PC-9 (cell line): ENCODE results near the gene IMP3. TPM values are rescaled to one million over a fixed set of nuclear protein-coding genes. Genes with fewer than 3 reads are reported as not detected.

Experiments
- BruUV-seq: library from RNA; stranded (reverse); fragments of 400-500 nt; replicated peaks from 2 replicates; lab custom pipeline; 2021; lab: Mats Ljungman, UMichigan
- CTCF ChIA-PET: fragments of 300-600 bp; sonication (Branson Sonifier 250); formaldehyde crosslinking; loops from one replicate; lab custom pipeline; 2022; ENCODE audit warnings: antibody characterized with exemption; lab: Charles Lee
- POLR2A ChIA-PET: fragments of 300-600 bp; sonication (Branson Sonifier 250); formaldehyde crosslinking; loops from one replicate; lab custom pipeline; 2022; ENCODE audit warnings: antibody characterized with exemption; ENCODE audit not compliant: unreplicated experiment; lab: Charles Lee
- DNase-seq, 2 experiments: peaks; one replicate each; pipeline versions ENCODE4 v3.0.0 to v3.0.0-alpha.2; 2015 to 2022; ENCODE audit warnings: mixed read lengths in 1 of 2
- H2AFZ ChIP-seq: fragments of 200-600 bp; sonication (generic); 2 replicates; pipeline ENCODE4 v1.8.1; 2017; ENCODE audit warnings: antibody characterized with exemption
- H3F3A ChIP-seq: fragments of 200-600 bp; sonication (generic); 2 replicates; pipeline ENCODE4 v1.8.1; 2017; ENCODE audit warnings: antibody characterized with exemption, mild to moderate bottlenecking, low read depth; ENCODE audit not compliant: insufficient read depth
- H3K27ac ChIP-seq: fragments of 200-600 bp; sonication (generic); 2 replicates; pipeline ENCODE4 v1.6.1; 2016; ENCODE audit warnings: mixed run types
- H3K27me3 ChIP-seq: fragments of 200-600 bp; sonication (generic); 2 replicates; pipeline ENCODE4 v1.6.1; 2016; ENCODE audit warnings: low read depth, mixed run types; ENCODE audit not compliant: insufficient read depth
- H3K36me3 ChIP-seq: fragments of 200-600 bp; sonication (generic); 2 replicates; pipeline ENCODE4 v1.6.1; 2016; ENCODE audit warnings: low read depth, mixed run types
- H3K4me1 ChIP-seq: fragments of 200-600 bp; sonication (generic); replicated peaks from 2 replicates; pipeline ENCODE4 v1.6.1; 2016; ENCODE audit warnings: mixed run types; ENCODE audit not compliant: insufficient read depth
- H3K4me2 ChIP-seq: fragments of 200-600 bp; sonication (generic); 2 replicates; pipeline ENCODE4 v1.6.1; 2017; ENCODE audit warnings: mixed run types
- H3K4me3 ChIP-seq: fragments of 200-600 bp; sonication (generic); 2 replicates; pipeline ENCODE4 v1.6.1; 2016; ENCODE audit warnings: mixed run types
- H3K79me2 ChIP-seq: fragments of 200-600 bp; sonication (generic); 2 replicates; pipeline ENCODE4 v1.6.1; 2017; ENCODE audit warnings: low read depth, mixed run types
- H3K9me2 ChIP-seq: fragments of 200-600 bp; sonication (generic); 2 replicates; pipeline ENCODE4 v1.8.1; 2017; ENCODE audit warnings: mild to moderate bottlenecking; ENCODE audit not compliant: insufficient read depth
- H3K9me3 ChIP-seq: fragments of 200-600 bp; sonication (generic); 2 replicates; pipeline ENCODE4 v1.8.1; 2016; ENCODE audit warnings: low read depth; ENCODE audit not compliant: insufficient read depth
- H4K20me1 ChIP-seq: fragments of 200-600 bp; sonication (generic); 2 replicates; pipeline ENCODE4 v1.8.1; 2017; ENCODE audit not compliant: insufficient read depth
- EZH2 ChIP-seq: fragments of 200-600 bp; sonication (generic); IDR thresholded peaks from 2 replicates; pipeline ENCODE4 v1.8.0; 2017; ENCODE audit warnings: antibody characterized with exemption, low read depth
- intact Hi-C: fragments of 100-400 bp; cut with micrococcal nuclease; formaldehyde crosslinking; loops from one replicate; pipeline ENCODE4 v1.10.0; 2022; ENCODE audit not compliant: unreplicated experiment
- total RNA-seq: library from RNA; stranded (reverse); gene quantifications from 2 replicates; pipeline ENCODE4 v1.2.3, GENCODE V29; 2021
- TF ChIP-seq, protein P1 (sequence below): fragments of 200-600 bp; sonication (generic); conservative IDR thresholded peaks from 2 replicates; pipeline ENCODE4 v1.6.1; 2017; ENCODE audit warnings: mixed run types, antibody characterized with exemption, mild to moderate bottlenecking, moderate library complexity

Gene IMP3
- total RNA-seq, 1 experiment from 2014 or later = 53.0 TPM

DNA sequence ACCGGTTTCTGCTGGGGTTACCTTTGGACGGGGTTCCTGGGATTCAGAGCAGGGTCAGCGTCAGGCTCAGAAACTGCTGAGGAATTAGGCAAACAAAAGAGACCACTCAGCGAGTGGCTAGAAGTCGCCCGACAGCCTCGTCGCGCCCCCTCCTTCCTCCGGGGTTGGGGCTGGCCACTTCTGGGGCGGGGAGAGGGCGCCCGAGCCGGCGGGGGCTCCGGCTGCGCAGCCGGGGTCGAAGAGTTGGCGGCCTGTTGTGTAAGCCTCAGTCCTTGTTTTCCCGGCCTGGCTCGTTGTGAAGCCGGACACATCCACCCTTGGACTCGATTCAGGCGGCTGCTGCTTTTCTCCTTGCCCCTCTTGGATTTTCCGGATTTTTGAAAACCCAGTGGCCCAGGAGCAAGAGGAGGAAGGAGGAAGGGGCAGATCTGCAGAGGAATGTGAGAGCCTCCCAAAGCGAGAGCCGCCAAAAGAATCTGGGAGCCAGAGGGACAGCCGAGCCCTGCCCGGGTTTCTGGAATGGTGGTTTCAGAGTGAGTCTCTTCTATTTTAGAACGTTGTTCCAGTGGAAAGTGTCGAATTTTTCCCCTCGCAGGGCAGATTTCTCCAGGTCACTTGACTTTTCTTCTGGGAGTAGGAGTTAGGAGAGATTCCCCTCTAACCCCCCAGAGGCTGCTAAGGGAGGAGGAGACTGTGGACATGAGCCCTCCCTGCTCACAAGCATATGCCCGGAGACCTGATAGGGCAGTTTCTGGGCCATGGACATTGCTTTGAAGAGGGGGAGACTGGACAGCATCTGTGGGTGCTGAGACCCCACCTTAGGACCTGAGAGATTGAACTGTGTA lies 8.4 kb upstream of the IMP3 start:
- peak overlapping the region; percentile 86 for H3K4me3 ChIP-seq
- peaks cover 19% of the 10 kb centered on the region for H4K20me1 ChIP-seq
- POLR2A ChIA-PET = interaction anchor here (0.6 to 1.4 kb wide), 5 partner anchors 21 to 612 kb away, joined by 3 to 6 read pairs (median 3); partner anchors contain the start of gene MAN2C1
- peak overlapping the region; percentile 85 for H2AFZ ChIP-seq
- no peaks in the 10 kb centered on the region for H3K36me3 ChIP-seq
- peak overlapping the region; percentile 46 for H3K27ac ChIP-seq
- BruUV-seq = TSS peak; percentile 61
- H3K4me2 ChIP-seq = peak overlapping the region; percentile 96
- intact Hi-C loops = no loop called here
- peak; percentile 45 to 46 for DNase-seq
- CTCF ChIA-PET = interaction anchor here (0.6 to 1.1 kb wide), 4 partner anchors 23 to 1192 kb away, joined by 4 to 8 read pairs (median 7); partner anchors contain the start of gene SNUPN
- H3K9me2 ChIP-seq = no peaks in the 10 kb centered on the region
- H3K9me3 ChIP-seq = no peaks in the 10 kb centered on the region
- peaks cover 72% of the 10 kb centered on the region for H3K79me2 ChIP-seq
- H3K27me3 ChIP-seq = no peaks in the 10 kb centered on the region
- H3K4me1 ChIP-seq = peaks cover 66% of the 10 kb centered on the region
- H3F3A ChIP-seq = peaks cover 25% of the 10 kb centered on the region
- TF ChIP-seq, protein P1, sequence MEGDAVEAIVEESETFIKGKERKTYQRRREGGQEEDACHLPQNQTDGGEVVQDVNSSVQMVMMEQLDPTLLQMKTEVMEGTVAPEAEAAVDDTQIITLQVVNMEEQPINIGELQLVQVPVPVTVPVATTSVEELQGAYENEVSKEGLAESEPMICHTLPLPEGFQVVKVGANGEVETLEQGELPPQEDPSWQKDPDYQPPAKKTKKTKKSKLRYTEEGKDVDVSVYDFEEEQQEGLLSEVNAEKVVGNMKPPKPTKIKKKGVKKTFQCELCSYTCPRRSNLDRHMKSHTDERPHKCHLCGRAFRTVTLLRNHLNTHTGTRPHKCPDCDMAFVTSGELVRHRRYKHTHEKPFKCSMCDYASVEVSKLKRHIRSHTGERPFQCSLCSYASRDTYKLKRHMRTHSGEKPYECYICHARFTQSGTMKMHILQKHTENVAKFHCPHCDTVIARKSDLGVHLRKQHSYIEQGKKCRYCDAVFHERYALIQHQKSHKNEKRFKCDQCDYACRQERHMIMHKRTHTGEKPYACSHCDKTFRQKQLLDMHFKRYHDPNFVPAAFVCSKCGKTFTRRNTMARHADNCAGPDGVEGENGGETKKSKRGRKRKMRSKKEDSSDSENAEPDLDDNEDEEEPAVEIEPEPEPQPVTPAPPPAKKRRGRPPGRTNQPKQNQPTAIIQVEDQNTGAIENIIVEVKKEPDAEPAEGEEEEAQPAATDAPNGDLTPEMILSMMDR = 0 out of 2 replicates have a peak, but pooled peaks have one; percentile 11
- TF ChIP-seq EZH2 = no peak

DNA sequence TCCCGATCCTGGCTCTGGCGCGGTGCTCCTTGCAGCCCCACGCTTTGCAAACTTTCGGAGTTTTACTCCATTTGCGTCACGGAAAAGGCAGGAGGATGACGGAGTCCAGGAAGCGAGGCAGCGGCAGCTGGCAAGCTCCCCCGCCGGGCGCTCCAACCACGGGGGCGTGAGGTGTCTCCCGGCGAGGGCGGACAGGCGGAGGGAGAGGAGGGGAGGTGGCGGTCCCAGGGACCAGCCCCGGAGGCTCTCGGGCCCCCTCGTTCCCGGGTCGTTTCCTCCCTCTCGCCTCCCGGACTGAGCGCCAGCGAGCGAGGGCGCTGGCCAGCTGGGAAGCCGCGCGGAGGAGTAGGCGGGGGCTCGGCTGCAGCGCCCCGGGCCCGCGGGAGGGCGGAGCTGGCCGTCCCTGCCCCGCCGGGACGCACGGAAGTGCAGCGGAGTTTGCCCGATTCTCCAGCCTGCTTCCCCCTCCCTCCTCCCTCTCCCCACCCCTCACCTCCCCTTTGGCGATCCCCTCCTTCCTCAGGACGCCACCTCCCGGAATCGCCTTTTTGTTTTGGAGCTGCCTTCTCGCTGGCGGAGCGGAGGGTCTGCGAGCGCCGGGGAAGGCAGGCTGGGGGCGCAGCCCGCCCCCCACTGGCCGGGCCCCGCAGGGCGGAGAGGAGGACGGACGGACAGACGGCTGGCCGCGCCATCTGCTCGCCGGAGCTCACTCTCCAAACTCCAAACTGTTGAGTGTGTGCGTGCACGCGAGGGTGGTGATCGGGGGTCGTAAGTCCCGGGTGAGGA lies 7.5 kb upstream of the IMP3 start, which contains the start of gene SNX33:
Gene SNX33 (plus strand): TSS at position 543 of the 786 bp plus-strand sequence. CDS start 1,191 bp downstream, outside the sequence.
- H3K27ac ChIP-seq = peak within 1 kb of the TSS; percentile 46
- H2AFZ ChIP-seq = peak within 1 kb of the TSS; percentile 85
- TF ChIP-seq, protein P1 = peak; percentile 60
- no peak for TF ChIP-seq EZH2
- H3K4me3 ChIP-seq = peak within 1 kb of the TSS; percentile 86
- peak; percentile 58 to 82 for DNase-seq
- no peaks in the 10 kb centered on the region for H3K9me2 ChIP-seq
- intact Hi-C loops = no loop called here
- peak within 1 kb of the TSS; percentile 96 for H3K4me2 ChIP-seq
- BruUV-seq = no TSS peak
- no peaks in the 10 kb centered on the region for H3K27me3 ChIP-seq
- H3K36me3 ChIP-seq = no peaks in the 10 kb centered on the region
- H3K9me3 ChIP-seq = no peaks in the 10 kb centered on the region
- ChIA-PET CTCF (interaction anchor here (0.6 to 1.1 kb wide), 8 partner anchors 10 to 1123 kb away, joined by 3 to 8 read pairs (median 4); partner anchors contain the start of genes PTPN9 and SNUPN), POLR2A (interaction anchor here (0.5 to 1.4 kb wide), 9 partner anchors 11 to 698 kb away, joined by 3 to 20 read pairs (median 4); partner anchors contain the start of gene MAN2C1)
- H4K20me1 ChIP-seq = peaks cover 11% of the 10 kb centered on the region
- peaks cover 64% of the 10 kb centered on the region for H3K79me2 ChIP-seq
- H3F3A ChIP-seq = peaks cover 25% of the 10 kb centered on the region
- H3K4me1 ChIP-seq = peaks cover 58% of the 10 kb centered on the region

- H3K4me3 ChIP-seq = peak overlapping the region; percentile 86
- H3K9me2 ChIP-seq = no peaks in the 10 kb centered on the region
- peak overlapping the region; percentile 85 for H2AFZ ChIP-seq
- no peaks in the 10 kb centered on the region for H3K9me3 ChIP-seq
- ChIA-PET POLR2A (interaction anchor here (0.5 to 1.4 kb wide), 8 partner anchors 10 to 699 kb away, joined by 3 to 20 read pairs (median 4); partner anchors contain the start of genes MAN2C1 and SIN3A), CTCF (interaction anchor here (0.6 to 1.1 kb wide), 4 partner anchors 21 to 1123 kb away, joined by 4 to 7 read pairs (median 4); partner anchors contain the start of gene SNUPN)
- H3K27me3 ChIP-seq = no peaks in the 10 kb centered on the region
- H3K36me3 ChIP-seq = no peaks in the 10 kb centered on the region
- H3K4me2 ChIP-seq = peak overlapping the region; percentile 96
- peaks cover 55% of the 10 kb centered on the region for H3K4me1 ChIP-seq
- H3K79me2 ChIP-seq = peaks cover 58% of the 10 kb centered on the region
- H3F3A ChIP-seq = peaks cover 25% of the 10 kb centered on the region
- TSS peak; percentile 68 for BruUV-seq
- peak overlapping the region; percentile 46 for H3K27ac ChIP-seq
- TF ChIP-seq, protein P1 = no peak
- no peak for TF ChIP-seq EZH2
- intact Hi-C loops = no loop called here
- no peak for DNase-seq
- peaks cover 8% of the 10 kb centered on the region for H4K20me1 ChIP-seq
These were observed 6.9 kb upstream of the IMP3 start for GRCh38 chr15:75646944-75647364.
